ENCODE measurements around the gene SAMD3.

SAMD3 gene

GRCh38 chr6:130212215-130212874 is 10.4 kb downstream of the SAMD3 start:
- TF ChIP-seq CTCF (IDR thresholded peaks at IDR 0.05; ENCODE audit: low read depth, low read length): no peak
- in situ Hi-C loops (cut with HindIII; ENCODE audit: low sequenced_read_pairs): no loop called here
- DNase-seq (ENCODE audit: low read depth, low spot score): no peak
- H3K4me3 ChIP-seq (ENCODE audit: low read depth, low read length): no peak overlapping the region

GRCh38 chr6:130211691-130212090 is 11.1 kb downstream of the SAMD3 start:
- no peak for TF ChIP-seq CTCF (IDR thresholded peaks at IDR 0.05; ENCODE audit: low read depth, low read length)
- no peak for DNase-seq (ENCODE audit: low read depth, low spot score)
- no peak overlapping the region for H3K4me3 ChIP-seq (ENCODE audit: low read depth, low read length)
- in situ Hi-C loops (cut with HindIII; ENCODE audit: low sequenced_read_pairs): no loop called here

- TF ChIP-seq CTCF (IDR thresholded peaks at IDR 0.05; ENCODE audit: low read depth, low read length): no peak
- DNase-seq (ENCODE audit: low read depth, low spot score): no peak
- in situ Hi-C loops (cut with HindIII; ENCODE audit: low sequenced_read_pairs): no loop called here
- no peak overlapping the region for H3K4me3 ChIP-seq (ENCODE audit: low read depth, low read length)
These were observed 14.6 kb downstream of the SAMD3 start for GRCh38 chr6:130207979-130208649.

GRCh38 chr6:130206479-130206878 is 16.3 kb downstream of the SAMD3 start:
- TF ChIP-seq CTCF (IDR thresholded peaks at IDR 0.05; ENCODE audit: low read depth, low read length): no peak
- in situ Hi-C loops (cut with HindIII; ENCODE audit: low sequenced_read_pairs): no loop called here

GRCh38 chr6:130204322-130204721 is 18.4 kb downstream of the SAMD3 start:
- in situ Hi-C loops (cut with HindIII; ENCODE audit: low sequenced_read_pairs): no loop called here
- TF ChIP-seq CTCF (IDR thresholded peaks at IDR 0.05; ENCODE audit: low read depth, low read length): no peak
- no peak overlapping the region for H3K4me3 ChIP-seq (ENCODE audit: low read depth, low read length)
- DNase-seq (ENCODE audit: low read depth, low spot score): no peak

More at GRCh38 chr6:130206479-130206878, 16.3 kb downstream of the SAMD3 start:
- no peak overlapping the region for H3K4me3 ChIP-seq (ENCODE audit: low read depth, low read length)
- DNase-seq (ENCODE audit: low read depth, low spot score): no peak

- in situ Hi-C loops (cut with HindIII; ENCODE audit: low sequenced_read_pairs): no loop called here
- no peak for DNase-seq (ENCODE audit: low read depth, low spot score)
- H3K4me3 ChIP-seq (ENCODE audit: low read depth, low read length): no peak overlapping the region
- no peak for TF ChIP-seq CTCF (IDR thresholded peaks at IDR 0.05; ENCODE audit: low read depth, low read length)
These were observed 19.4 kb downstream of the SAMD3 start for GRCh38 chr6:130203370-130203769.
